Motor neuron (in vitro differentiated cells): ENCODE measurements around the gene EPS8L3. TPM values are rescaled to one million over a fixed set of nuclear protein-coding genes. Genes with fewer than 3 reads are reported as not detected.

Experiments
- ATAC-seq, 8 experiments: fragments of 200-7000 bp; cut with Tn5 transposase; replicated peaks in 6 of 8; 2 replicates each; pipeline ENCODE4 v1.8.0; 2021; ENCODE audit warnings: mild to moderate bottlenecking in 8 of 8, moderate library complexity in 8 of 8
- H3K27ac ChIP-seq, 2 donors: fragments of 250-450 bp; sonication (Bioruptor Pico); 2 replicates each; pipeline ENCODE4 v1.9.0; 2021; ENCODE audit warnings: antibody characterized with exemption in 2 of 2, mild to moderate bottlenecking in 2 of 2, moderate library complexity in 1 of 2
- H3K4me1 ChIP-seq, 2 donors: fragments of 250-450 bp; sonication (Bioruptor Pico); replicated peaks in 1 of 2; 2 replicates each; pipeline ENCODE4 v1.6.1; 2021; ENCODE audit warnings: antibody characterized with exemption in 2 of 2, mild to moderate bottlenecking in 2 of 2, moderate library complexity in 1 of 2
- H3K4me3 ChIP-seq, 5 donors: fragments of 250-450 bp; sonication (Bioruptor Pico); 2 replicates each; pipeline ENCODE4 v1.9.0; 2021; ENCODE audit warnings: antibody characterized with exemption in 5 of 5, mild to moderate bottlenecking in 5 of 5, moderate library complexity in 4 of 5
- whole genome bisulfite sequencing, 10 experiments: fragments of 450-650 bp; shearing (Covaris generic); methylation state at CpG; one replicate each; pipeline ENCODE4 v1.0.0; 2022; 5-methylcytosine and 5-hydroxymethylcytosine counted together
- in situ Hi-C, 9 experiments: fragments of 400-800 bp; cut with MboI; loops; one replicate each; pipeline ENCODE4 v1.15.0; 2021; ENCODE audit warnings: low sequenced_read_pairs in 9 of 9, low pct_unique_long_range_greater_than_20kb in 2 of 9; ENCODE audit not compliant: unreplicated experiment in 9 of 9
- total RNA-seq, 8 experiments: library from RNA; unstranded; fragments of 300-600 nt; gene quantifications; 2 replicates each; pipeline versions ENCODE4 v1.2.3 to v1.2.4, GENCODE V29; 2022

Gene EPS8L3
- total RNA-seq, 8 experiments from 2014 or later: 1.0 to 3.1 TPM; not detected in 6

DNA sequence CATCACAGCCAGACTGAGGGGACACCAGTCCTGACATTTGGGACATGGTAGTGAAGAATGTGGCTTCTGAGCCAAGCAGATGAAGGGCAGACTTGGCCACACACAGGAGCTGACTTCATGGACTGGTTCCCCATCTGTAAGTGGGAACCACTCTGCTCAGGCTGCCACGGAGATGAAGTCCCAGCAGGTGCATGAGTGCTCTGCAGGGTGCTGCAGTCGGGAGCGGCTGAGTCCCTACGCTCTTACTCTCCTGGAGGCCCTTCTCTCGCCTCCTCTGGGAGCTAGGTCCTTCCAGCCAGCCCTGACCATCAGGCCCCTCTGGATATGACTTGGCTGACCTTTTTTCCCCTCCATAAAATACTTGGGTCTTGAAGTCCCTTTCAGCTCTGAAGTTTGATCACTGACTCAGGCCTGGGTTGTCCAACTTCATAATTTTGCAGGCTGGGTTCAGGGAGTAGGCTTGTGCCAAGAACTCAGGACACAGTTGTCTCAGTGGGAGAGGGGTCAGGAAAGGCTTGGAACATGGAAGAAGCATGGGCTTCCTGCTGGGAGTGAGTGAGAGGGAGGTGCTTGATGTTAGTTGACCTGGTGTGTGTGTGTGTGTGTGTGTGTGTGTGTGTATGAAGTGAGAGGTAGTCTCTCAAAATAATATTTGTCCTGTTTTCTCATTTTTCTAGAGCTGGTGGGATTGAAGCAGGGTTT is 21.0 kb upstream of the EPS8L3 start:
- 80 to 94% (median 88%) methylated on average over 1 to 5 of the region's 5 CpGs; no CpG with 5 or more reads in 6 of the 10 experiments for WGBS, 10 experiments
- ATAC-seq: no peak
- Histone ChIP-seq H3K4me3 (no peak overlapping the region), H3K4me1 (no peaks in the 10 kb centered on the region), H3K27ac (no peak overlapping the region)
- in situ Hi-C loops: loop anchor here in 2 of 9 experiments (25.0 kb wide), 3 partner anchors 128 to 247 kb away; partner anchors contain the start of genes AHCYL1 (in 1 of the 2), CSF1 (in 1 of the 2), GNAI3 (in 1 of the 2) and GPR61 (in 1 of the 2)

DNA sequence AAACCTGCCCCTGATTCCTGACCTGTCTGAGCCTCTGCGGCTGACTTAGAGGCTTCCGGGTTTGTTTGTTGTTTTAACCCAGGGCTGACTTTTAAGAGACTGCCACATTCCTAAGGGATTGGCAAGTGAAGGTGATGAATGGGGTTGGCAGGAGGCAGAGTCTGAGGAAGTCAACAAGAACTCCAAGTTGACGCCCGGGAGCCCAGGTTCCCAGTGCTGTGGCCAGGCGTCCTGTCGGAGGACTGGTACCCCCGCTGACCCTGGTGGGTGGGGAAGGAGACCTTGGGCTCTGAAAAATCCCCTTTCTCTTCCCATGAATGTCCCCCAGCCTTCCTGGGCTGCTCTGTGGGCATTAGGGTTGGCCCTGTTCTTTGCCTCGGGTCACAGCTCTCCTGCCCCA is 19.7 kb upstream of the EPS8L3 start:
- H3K4me1 ChIP-seq: no peaks in the 10 kb centered on the region
- H3K27ac ChIP-seq: no peak overlapping the region
- WGBS, 10 experiments: 37 to 74% (median 54%) methylated on average over 2 to 7 of the region's 8 CpGs; no CpG with 5 or more reads in 7 of the 10 experiments
- peak in 2 of 8 experiments; percentile 18 to 41 for ATAC-seq
- in situ Hi-C loops: loop anchor here in 2 of 9 experiments (25.0 kb wide), 3 partner anchors 129 to 246 kb away; partner anchors contain the start of genes AHCYL1 (in 1 of the 2), CSF1 (in 1 of the 2), GNAI3 (in 1 of the 2) and GPR61 (in 1 of the 2)
- no peak overlapping the region for H3K4me3 ChIP-seq

DNA sequence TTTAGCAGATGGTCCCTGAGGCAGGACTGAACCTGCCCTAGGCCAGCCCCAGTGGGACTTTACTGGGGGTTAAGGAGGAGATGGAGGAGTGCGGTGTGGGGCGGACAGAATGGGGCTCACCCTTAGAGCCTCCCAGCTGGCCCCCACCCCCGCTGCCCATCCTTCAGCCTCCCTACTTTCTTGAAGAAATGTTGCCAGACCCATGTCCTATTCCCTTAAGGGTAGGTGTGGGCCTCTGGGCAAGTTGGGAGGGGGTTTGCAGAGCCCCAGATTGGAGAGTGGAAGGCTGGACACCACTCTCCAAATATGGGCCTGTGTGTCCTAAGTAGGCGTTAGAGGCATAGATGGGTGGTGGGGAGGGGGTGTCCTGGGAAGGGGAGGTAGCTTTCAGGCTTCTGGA is 19.2 kb upstream of the EPS8L3 start:
- H3K27ac ChIP-seq: no peak overlapping the region
- H3K4me1 ChIP-seq: no peaks in the 10 kb centered on the region
- no peak overlapping the region for H3K4me3 ChIP-seq
- no peak for ATAC-seq
- WGBS, 10 experiments: 91 to 100% (median 92%) methylated on average over 1 to 3 of the region's 4 CpGs; no CpG with 5 or more reads in 7 of the 10 experiments
- in situ Hi-C loops: loop anchor here in 2 of 9 experiments (25.0 kb wide), 3 partner anchors 129 to 246 kb away; partner anchors contain the start of genes AHCYL1 (in 1 of the 2), CSF1 (in 1 of the 2), GNAI3 (in 1 of the 2) and GPR61 (in 1 of the 2)

DNA sequence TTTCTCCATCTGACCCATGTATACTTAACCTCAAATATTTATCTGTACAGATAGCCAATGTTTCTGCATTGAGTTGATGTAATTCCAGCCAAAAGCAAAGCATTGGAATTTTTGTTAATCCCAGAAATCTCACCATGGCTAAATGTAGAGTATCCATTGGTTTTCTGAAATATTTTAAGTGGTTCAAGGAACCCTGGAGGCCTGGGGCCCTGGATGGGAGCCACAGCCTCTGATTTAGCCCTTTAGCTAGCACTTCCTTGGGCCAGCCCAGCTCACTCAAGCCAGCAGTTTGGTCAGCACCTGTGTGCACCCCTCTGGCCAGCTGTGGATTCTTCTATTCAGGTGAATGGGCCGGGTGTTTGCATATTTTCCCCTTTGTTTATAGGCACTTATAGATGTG is 18.8 kb upstream of the EPS8L3 start:
- Histone ChIP-seq H3K4me3 (no peak overlapping the region), H3K4me1 (no peaks in the 10 kb centered on the region), H3K27ac (no peak overlapping the region)
- in situ Hi-C loops: loop anchor here in 2 of 9 experiments (25.0 kb wide), 3 partner anchors 130 to 245 kb away; partner anchors contain the start of genes AHCYL1 (in 1 of the 2), CSF1 (in 1 of the 2), GNAI3 (in 1 of the 2) and GPR61 (in 1 of the 2)
- peak in 1 of 8 experiments; percentile 43 for ATAC-seq
- 40 to 57% methylated on average over 1 of the region's 1 CpG; no CpG with 5 or more reads in 8 of the 10 experiments for WGBS, 10 experiments

DNA sequence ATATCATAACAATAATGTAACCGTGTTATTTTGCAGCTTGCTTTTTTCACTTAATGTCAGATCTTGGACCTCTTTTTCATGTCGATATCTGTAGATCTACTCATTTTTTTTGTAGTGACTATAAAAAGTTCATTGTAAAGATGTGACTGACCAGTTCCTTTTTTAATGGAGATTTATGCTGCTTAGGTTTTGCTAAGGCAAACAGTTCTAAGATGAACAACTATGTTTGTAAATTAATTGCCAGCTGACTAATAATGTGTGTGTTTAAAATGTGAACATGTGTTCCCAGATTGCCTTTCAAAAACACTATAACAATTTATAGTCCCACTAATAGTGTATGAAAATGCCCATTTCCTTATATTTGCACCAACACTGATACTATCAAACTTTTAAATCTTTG is 18.1 kb upstream of the EPS8L3 start:
- no peak for ATAC-seq
- Histone ChIP-seq H3K4me3 (no peak overlapping the region), H3K4me1 (peaks cover 0 to 3% of the 10 kb centered on the region in 2 donors), H3K27ac (no peak overlapping the region)
- 75 to 100% (median 90%) methylated on average over 1 to 2 of the region's 2 CpGs for WGBS, 10 experiments
- in situ Hi-C loops: loop anchor here in 2 of 9 experiments (25.0 kb wide), 3 partner anchors 130 to 245 kb away; partner anchors contain the start of genes AHCYL1 (in 1 of the 2), CSF1 (in 1 of the 2), GNAI3 (in 1 of the 2) and GPR61 (in 1 of the 2)

DNA sequence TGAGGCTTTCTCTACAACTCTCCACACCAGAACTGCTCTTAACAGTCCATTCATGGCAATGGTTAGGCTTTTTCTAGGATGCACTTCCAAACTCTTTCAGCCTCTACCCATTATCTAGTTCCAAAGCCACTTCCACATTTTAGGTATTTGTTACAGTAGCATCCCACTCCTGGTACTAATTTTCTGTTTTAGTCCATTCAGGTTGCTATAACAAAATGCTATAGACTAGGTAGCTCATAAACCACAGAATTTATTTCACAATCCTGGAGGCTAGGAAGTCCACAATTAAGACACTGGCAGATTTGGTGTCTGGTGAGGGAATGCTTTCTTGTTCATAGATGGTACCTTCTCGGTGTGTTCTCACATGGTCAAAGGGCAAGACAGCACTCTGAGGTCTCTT is 17.3 kb upstream of the EPS8L3 start:
- Histone ChIP-seq H3K4me3 (no peak overlapping the region), H3K4me1 (peaks cover 0 to 3% of the 10 kb centered on the region in 2 donors), H3K27ac (no peak overlapping the region)
- 83 to 100% (median 100%) methylated on average over 1 of the region's 1 CpG; no CpG with 5 or more reads in 5 of the 10 experiments for WGBS, 10 experiments
- no peak for ATAC-seq
- in situ Hi-C loops: loop anchor here in 2 of 9 experiments (25.0 kb wide), 3 partner anchors 131 to 244 kb away; partner anchors contain the start of genes AHCYL1 (in 1 of the 2), CSF1 (in 1 of the 2), GNAI3 (in 1 of the 2) and GPR61 (in 1 of the 2)

DNA sequence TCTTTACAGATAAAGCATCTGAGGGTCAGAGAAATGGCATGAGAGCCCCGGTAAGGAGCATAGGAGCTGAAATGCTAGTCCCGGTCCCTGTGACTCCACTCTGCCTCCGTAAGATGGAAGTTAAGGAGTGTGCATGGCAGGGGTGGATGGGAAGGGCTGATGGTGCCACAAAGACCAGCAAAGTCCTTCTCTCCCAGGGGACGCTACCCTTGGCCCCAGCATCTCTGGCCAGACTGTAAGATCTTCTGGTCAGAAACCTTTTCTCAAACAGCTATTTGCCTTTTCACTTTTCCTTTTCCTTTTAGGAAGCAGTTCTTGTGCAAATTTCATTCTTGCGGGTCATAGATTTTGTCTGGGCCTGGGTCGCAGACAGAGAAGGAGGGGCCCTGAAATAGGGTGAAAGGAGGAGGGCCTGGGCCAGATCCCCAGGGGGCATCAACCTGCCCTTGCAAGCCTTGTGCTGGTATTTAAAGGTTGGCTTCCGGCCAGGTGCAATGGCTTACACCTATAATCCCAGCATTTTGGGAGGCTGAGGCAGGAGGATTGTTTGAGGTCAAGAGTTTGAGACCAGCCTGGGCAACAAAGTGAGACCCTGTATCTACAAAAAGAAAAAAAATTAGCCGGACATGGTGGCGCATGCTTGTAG is 14.4 kb upstream of the EPS8L3 start:
- WGBS, 10 experiments: 60 to 100% (median 91%) methylated on average over 1 to 9 of the region's 9 CpGs

DNA sequence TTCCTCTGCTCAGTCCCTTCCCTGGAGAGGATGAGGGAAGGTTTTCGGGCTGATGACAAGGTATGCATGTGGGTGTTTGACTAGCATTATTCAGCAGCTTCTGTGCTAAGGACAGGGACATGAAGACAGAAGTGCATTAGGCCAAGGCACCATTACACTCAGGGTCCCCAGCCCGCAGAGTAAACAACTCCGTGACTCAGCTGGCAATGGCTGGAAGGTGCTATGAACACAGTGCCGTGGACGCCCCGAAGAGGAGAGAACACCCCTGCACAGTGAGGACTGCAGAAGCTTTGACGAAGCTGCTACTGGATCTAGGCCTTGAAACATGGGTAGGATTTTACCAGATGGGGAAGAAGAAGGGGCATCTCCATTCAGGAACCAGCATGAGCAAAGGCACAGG is 13.7 kb upstream of the EPS8L3 start:
- Histone ChIP-seq H3K4me1 (peaks cover 0 to 3% of the 10 kb centered on the region in 2 donors), H3K4me3 (no peak overlapping the region), H3K27ac (no peak overlapping the region)
- 65 to 100% (median 88%) methylated on average over 1 to 7 of the region's 7 CpGs; no CpG with 5 or more reads in 4 of the 10 experiments for WGBS, 10 experiments
- in situ Hi-C loops: loop anchor here (5.0 to 25.0 kb wide), 8 partner anchors 133 to 240 kb away; partner anchors contain the start of genes AHCYL1 (in 8 of the 9), GNAI3 (in 7 of the 9), CSF1 (in 1 of the 9) and GPR61 (in 1 of the 9)
- ATAC-seq: peak in 3 of 8 experiments; percentile 4 to 7 (median 5)

More for the DNA sequence above, 14.4 kb upstream of the EPS8L3 start:
- H3K4me3 ChIP-seq: no peak overlapping the region
- H3K27ac ChIP-seq: no peak overlapping the region
- in situ Hi-C loops: loop anchor here (5.0 to 25.0 kb wide), 8 partner anchors 133 to 241 kb away; partner anchors contain the start of genes AHCYL1 (in 8 of the 9), GNAI3 (in 7 of the 9), CSF1 (in 1 of the 9) and GPR61 (in 1 of the 9)
- H3K4me1 ChIP-seq: peaks cover 0 to 3% of the 10 kb centered on the region in 2 donors
- no peak for ATAC-seq

DNA sequence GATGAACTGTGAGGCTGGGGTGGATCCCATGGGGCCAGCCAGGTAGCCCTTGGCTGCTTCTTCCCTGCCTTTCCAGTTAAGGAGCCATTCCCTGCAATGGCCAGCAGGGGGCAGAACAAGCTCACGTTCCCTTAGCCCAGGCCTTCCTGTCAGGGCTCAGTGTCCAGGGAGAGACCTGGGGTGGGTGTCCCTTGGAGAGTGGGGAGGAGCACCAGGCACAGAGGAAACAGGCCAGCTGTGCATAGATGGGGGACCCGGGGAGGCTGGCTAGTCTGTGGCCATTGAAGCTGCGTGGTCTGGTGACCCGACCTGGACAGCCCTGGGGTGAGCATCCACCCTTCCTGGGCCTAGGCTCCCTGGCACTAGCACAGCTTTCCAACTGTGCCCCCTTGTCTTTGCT is 13.2 kb upstream of the EPS8L3 start:
- ATAC-seq: peak; percentile 62 to 94 (median 91)
- in situ Hi-C loops: loop anchor here (5.0 to 25.0 kb wide), 8 partner anchors 132 to 240 kb away; partner anchors contain the start of genes AHCYL1 (in 8 of the 9), GNAI3 (in 7 of the 9), CSF1 (in 1 of the 9) and GPR61 (in 1 of the 9)
- Histone ChIP-seq H3K4me1 (peaks cover 0 to 3% of the 10 kb centered on the region in 2 donors), H3K27ac (no peak overlapping the region), H3K4me3 (no peak overlapping the region)
- 0 to 60% (median 11%) methylated on average over 1 to 4 of the region's 4 CpGs; no CpG with 5 or more reads in 3 of the 10 experiments for WGBS, 10 experiments

DNA sequence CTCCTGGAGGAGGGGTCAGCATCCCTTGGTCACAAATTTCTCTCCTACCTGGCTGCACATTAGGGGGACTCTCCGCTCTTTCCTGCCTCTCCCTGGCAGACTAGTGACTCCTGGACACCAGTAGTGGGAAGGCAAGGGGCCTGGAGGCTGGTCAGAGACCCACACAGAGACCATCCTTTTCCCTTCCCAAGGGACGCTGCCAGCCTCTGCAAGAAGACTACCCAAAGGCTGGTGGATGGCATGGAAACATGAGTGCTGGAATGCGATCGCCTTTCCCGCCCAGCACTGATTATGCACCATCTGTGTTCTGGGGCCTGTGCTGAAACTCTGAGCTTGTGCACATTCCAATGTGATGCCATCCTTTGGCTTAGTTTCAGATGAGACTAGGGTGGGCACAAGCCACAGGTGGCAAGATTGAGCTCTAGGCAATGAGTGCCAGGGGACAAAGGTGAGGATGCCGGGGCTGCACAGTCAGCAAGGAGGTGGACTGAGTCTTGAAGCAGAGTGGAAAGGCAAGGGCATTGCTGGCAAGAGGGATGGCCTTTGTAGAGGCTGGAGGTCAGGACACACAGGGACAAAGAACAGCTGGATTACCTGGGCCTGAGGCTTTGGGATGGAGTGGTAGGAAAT is 12.6 kb upstream of the EPS8L3 start:
- in situ Hi-C loops: loop anchor here (5.0 to 25.0 kb wide), 8 partner anchors 132 to 239 kb away; partner anchors contain the start of genes AHCYL1 (in 8 of the 9), GNAI3 (in 7 of the 9), CSF1 (in 1 of the 9) and GPR61 (in 1 of the 9)
- ATAC-seq: peak in 3 of 8 experiments; percentile 1
- H3K4me3 ChIP-seq: no peak overlapping the region
- peaks cover 0 to 3% of the 10 kb centered on the region in 2 donors for H3K4me1 ChIP-seq
- 0 to 79% (median 62%) methylated on average over 1 to 6 of the region's 6 CpGs; no CpG with 5 or more reads in 4 of the 10 experiments for WGBS, 10 experiments
- no peak overlapping the region for H3K27ac ChIP-seq

DNA sequence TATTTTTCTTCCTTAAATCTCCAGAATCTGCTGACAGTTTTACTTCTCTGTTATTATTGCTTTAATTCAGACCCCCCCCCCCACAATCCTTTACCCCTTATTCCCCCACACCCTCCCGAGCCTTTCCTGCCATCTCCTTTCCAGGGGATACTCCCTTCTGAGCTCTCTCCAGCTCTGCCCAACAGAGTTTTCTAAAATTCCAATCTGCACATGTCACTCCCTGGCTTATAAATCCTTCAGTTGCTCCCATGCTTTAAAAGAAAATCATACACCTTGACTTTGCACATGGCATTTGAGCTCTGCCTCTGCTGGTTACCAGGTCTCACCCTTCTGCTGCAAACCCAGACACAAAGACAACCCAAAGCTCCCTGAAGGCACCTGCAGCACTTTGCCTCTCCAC is 11.7 kb upstream of the EPS8L3 start:
- no peak for ATAC-seq
- Histone ChIP-seq H3K4me3 (no peak overlapping the region), H3K4me1 (peaks cover 0 to 3% of the 10 kb centered on the region in 2 donors), H3K27ac (no peak overlapping the region)
- no CpG with 5 or more reads among the region's 1 CpG for WGBS, 10 experiments
- in situ Hi-C loops: loop anchor here (5.0 to 25.0 kb wide), 8 partner anchors 131 to 238 kb away; partner anchors contain the start of genes AHCYL1 (in 8 of the 9), GNAI3 (in 7 of the 9), CSF1 (in 1 of the 9) and GPR61 (in 1 of the 9)
